Measurements from ENCODE around the gene SMIM41.

SMIM41 gene

GRCh38 chr12:52050758-52051541 is 28.6 kb upstream of the SMIM41 start, which contains the start of gene NR4A1:
TSS of gene NR4A1 (plus strand) at chr12:52051442. CDS start at chr12:52054329, 2,887 bp downstream.
- FAIRE-seq, result no peak

GRCh38 chr12:52052468-52053186 is 26.9 kb upstream of the SMIM41 start:
- no peak for FAIRE-seq

GRCh38 chr12:52053536-52054209 is 25.8 kb upstream of the SMIM41 start:
- no peak for FAIRE-seq

- no peak for FAIRE-seq
These were observed 25.2 kb upstream of the SMIM41 start for GRCh38 chr12:52054231-52054832.

- FAIRE-seq, result no peak
These were observed 24.4 kb upstream of the SMIM41 start for GRCh38 chr12:52054833-52055730.

GRCh38 chr12:52055731-52056711 is 23.5 kb upstream of the SMIM41 start:
- FAIRE-seq, result no peak

- FAIRE-seq, result no peak
These were observed 22.5 kb upstream of the SMIM41 start for GRCh38 chr12:52056801-52057637.

- no peak for FAIRE-seq
These were observed 21.6 kb upstream of the SMIM41 start for GRCh38 chr12:52057638-52058576.

GRCh38 chr12:52058631-52059361 is 20.7 kb upstream of the SMIM41 start:
- no peak for FAIRE-seq

- no peak for FAIRE-seq
These were observed 19.7 kb upstream of the SMIM41 start for GRCh38 chr12:52059582-52060497.

GRCh38 chr12:52060498-52061177 is 18.9 kb upstream of the SMIM41 start:
- no peak for FAIRE-seq

GRCh38 chr12:52061470-52062166 is 17.9 kb upstream of the SMIM41 start:
- FAIRE-seq, result no peak

GRCh38 chr12:52062167-52063081 is 17.1 kb upstream of the SMIM41 start:
- FAIRE-seq, result no peak
